NT2/D1 (cell line): Measurements from ENCODE around the gene GRWD1.

Source experiments
- SUZ12 ChIP-seq: IDR thresholded peaks from 2 replicates; pipeline ENCODE4 v1.6.1; 2011; ENCODE audit not compliant: insufficient read length, insufficient read depth; ENCODE audit errors: extremely low read depth
- YY1 ChIP-seq: IDR thresholded peaks from 2 replicates; pipeline ENCODE4 v1.6.1; 2011; ENCODE audit not compliant: insufficient read length, insufficient read depth
- ZNF274 ChIP-seq: IDR thresholded peaks from 2 replicates; pipeline ENCODE4 v1.6.1; 2011; ENCODE audit warnings: mild to moderate bottlenecking, low read depth, low read length

- TF ChIP-seq ZNF274 = no peak
- no peak for TF ChIP-seq YY1
- no peak for TF ChIP-seq SUZ12
Measured at GRCh38 chr19:48444936-48445200, 915 bp upstream of the GRWD1 start.
